Mucosa of stomach (tissue), 1 donor: ENCODE results near the gene MUC2.

Experiments
- H3K27me3 ChIP-seq: one replicate; pipeline ENCODE4 v1.7.0; 2013; ENCODE audit warnings: mild to moderate bottlenecking, low read length; ENCODE audit not compliant: control insufficient read depth, insufficient read depth
- H3K36me3 ChIP-seq: one replicate; pipeline ENCODE4 v1.7.0; 2013; ENCODE audit warnings: low read length; ENCODE audit not compliant: control insufficient read depth, insufficient read depth
- H3K4me1 ChIP-seq: one replicate; pipeline ENCODE4 v1.7.0; 2013; ENCODE audit warnings: mild to moderate bottlenecking, low read length; ENCODE audit not compliant: control insufficient read depth, insufficient read depth
- H3K4me3 ChIP-seq: one replicate; pipeline ENCODE4 v1.7.0; 2013; ENCODE audit warnings: low read length
- H3K9ac ChIP-seq: one replicate; pipeline ENCODE4 v1.7.0; 2013; ENCODE audit warnings: mild to moderate bottlenecking, low read length, moderate library complexity
- H3K9me3 ChIP-seq: one replicate; pipeline ENCODE4 v1.7.0; 2013; ENCODE audit warnings: mild to moderate bottlenecking, low read length, moderate library complexity; ENCODE audit not compliant: control insufficient read depth
- donor health status: Pancreatic carcinoma.

The MUC2 gene

GRCh38 chr11:1055109-1055703 lies 19.5 kb upstream of the MUC2 start:
- no peak overlapping the region for H3K4me3 ChIP-seq
- peaks cover 41% of the 10 kb centered on the region for H3K27me3 ChIP-seq
- no peaks in the 10 kb centered on the region for H3K36me3 ChIP-seq
- peaks cover 36% of the 10 kb centered on the region for H3K4me1 ChIP-seq
- no peaks in the 10 kb centered on the region for H3K9me3 ChIP-seq
- no peak overlapping the region for H3K9ac ChIP-seq

GRCh38 chr11:1055990-1056771 lies 18.5 kb upstream of the MUC2 start:
- Histone ChIP-seq H3K9me3 (no peaks in the 10 kb centered on the region), H3K4me3 (no peak overlapping the region), H3K9ac (no peak overlapping the region), H3K36me3 (no peaks in the 10 kb centered on the region), H3K4me1 (peaks cover 38% of the 10 kb centered on the region), H3K27me3 (peaks cover 33% of the 10 kb centered on the region)

- H3K4me3 ChIP-seq: no peak overlapping the region
- no peaks in the 10 kb centered on the region for H3K9me3 ChIP-seq
- no peaks in the 10 kb centered on the region for H3K36me3 ChIP-seq
- peaks cover 34% of the 10 kb centered on the region for H3K4me1 ChIP-seq
- H3K9ac ChIP-seq: no peak overlapping the region
- H3K27me3 ChIP-seq: peaks cover 24% of the 10 kb centered on the region
Measured at GRCh38 chr11:1057806-1058205, 16.9 kb upstream of the MUC2 start.

- Histone ChIP-seq H3K9me3 (no peaks in the 10 kb centered on the region), H3K27me3 (peaks cover 5% of the 10 kb centered on the region), H3K9ac (no peak overlapping the region), H3K4me3 (no peak overlapping the region), H3K36me3 (no peaks in the 10 kb centered on the region), H3K4me1 (peaks cover 15% of the 10 kb centered on the region)
Measured at GRCh38 chr11:1059759-1060158, 14.9 kb upstream of the MUC2 start.

- Histone ChIP-seq H3K36me3 (no peaks in the 10 kb centered on the region), H3K9ac (peak overlapping the region; percentile 1), H3K4me1 (peaks cover 13% of the 10 kb centered on the region), H3K4me3 (no peak overlapping the region), H3K9me3 (no peaks in the 10 kb centered on the region), H3K27me3 (peaks cover 4% of the 10 kb centered on the region)
Measured at GRCh38 chr11:1060410-1060809, 14.3 kb upstream of the MUC2 start.

- Histone ChIP-seq H3K27me3 (peaks cover 4% of the 10 kb centered on the region), H3K9ac (no peak overlapping the region), H3K4me1 (peaks cover 13% of the 10 kb centered on the region), H3K9me3 (no peaks in the 10 kb centered on the region), H3K4me3 (no peak overlapping the region), H3K36me3 (no peaks in the 10 kb centered on the region)
Measured at GRCh38 chr11:1060852-1061616, 13.6 kb upstream of the MUC2 start.

GRCh38 chr11:1062075-1062820 lies 12.4 kb upstream of the MUC2 start:
- Histone ChIP-seq H3K36me3 (no peaks in the 10 kb centered on the region), H3K9me3 (no peaks in the 10 kb centered on the region), H3K9ac (no peak overlapping the region), H3K4me3 (no peak overlapping the region), H3K27me3 (peaks cover 4% of the 10 kb centered on the region), H3K4me1 (peaks cover 13% of the 10 kb centered on the region)

GRCh38 chr11:1064167-1064566 lies 10.5 kb upstream of the MUC2 start:
- peaks cover 13% of the 10 kb centered on the region for H3K4me1 ChIP-seq
- H3K9me3 ChIP-seq: no peaks in the 10 kb centered on the region
- H3K36me3 ChIP-seq: no peaks in the 10 kb centered on the region
- H3K27me3 ChIP-seq: no peaks in the 10 kb centered on the region
- no peak overlapping the region for H3K4me3 ChIP-seq
- H3K9ac ChIP-seq: no peak overlapping the region

GRCh38 chr11:1067812-1068496 lies 6.7 kb upstream of the MUC2 start:
- Histone ChIP-seq H3K9me3 (no peaks in the 10 kb centered on the region), H3K27me3 (peaks cover 2% of the 10 kb centered on the region), H3K36me3 (no peaks in the 10 kb centered on the region), H3K4me3 (no peak overlapping the region), H3K9ac (no peak overlapping the region), H3K4me1 (peaks cover 4% of the 10 kb centered on the region)

GRCh38 chr11:1069740-1070139 lies 4.9 kb upstream of the MUC2 start:
- H3K9ac ChIP-seq: no peak overlapping the region
- peaks cover 7% of the 10 kb centered on the region for H3K27me3 ChIP-seq
- no peaks in the 10 kb centered on the region for H3K9me3 ChIP-seq
- no peaks in the 10 kb centered on the region for H3K36me3 ChIP-seq
- H3K4me3 ChIP-seq: no peak overlapping the region
- peaks cover 20% of the 10 kb centered on the region for H3K4me1 ChIP-seq

- peaks cover 20% of the 10 kb centered on the region for H3K4me1 ChIP-seq
- no peak overlapping the region for H3K9ac ChIP-seq
- no peak overlapping the region for H3K4me3 ChIP-seq
- H3K9me3 ChIP-seq: no peaks in the 10 kb centered on the region
- H3K36me3 ChIP-seq: no peaks in the 10 kb centered on the region
- H3K27me3 ChIP-seq: peaks cover 7% of the 10 kb centered on the region
Measured at GRCh38 chr11:1070594-1071462, 3.8 kb upstream of the MUC2 start.
